Progenitor cell of endocrine pancreas (in vitro differentiated cells): Measurements from ENCODE around the gene POU6F2. TPM values are rescaled to one million over a fixed set of nuclear protein-coding genes. Genes with fewer than 3 reads are reported as not detected.

Experiments used
- DNase-seq: peaks from one replicate; pipeline ENCODE4 v3.0.0; 2021; ENCODE audit warnings: low spot score; ENCODE audit not compliant: unreplicated experiment
- H3K27ac Mint-ChIP-seq: 2 replicates; pipeline ENCODE4 v1.8.0; 2021; ENCODE audit warnings: mild to moderate bottlenecking, moderate library complexity, mixed read lengths
- H3K27me3 Mint-ChIP-seq: 2 replicates; pipeline ENCODE4 v1.8.0; 2021; ENCODE audit warnings: mixed read lengths
- H3K36me3 Mint-ChIP-seq: 2 replicates; pipeline ENCODE4 v1.8.0; 2022; ENCODE audit warnings: mixed read lengths; ENCODE audit not compliant: insufficient read depth
- H3K4me1 Mint-ChIP-seq: 2 replicates; pipeline ENCODE4 v1.8.0; 2021; ENCODE audit warnings: low read depth, mixed read lengths
- H3K4me3 Mint-ChIP-seq: 2 replicates; pipeline ENCODE4 v1.8.0; 2021; ENCODE audit warnings: low read depth, mild to moderate bottlenecking, moderate library complexity, mixed read lengths
- H3K9me3 Mint-ChIP-seq: 2 replicates; pipeline ENCODE4 v1.8.0; 2021; ENCODE audit warnings: low read depth, mixed read lengths
- total RNA-seq: library from RNA; stranded (reverse); gene quantifications from 2 replicates; pipeline ENCODE4 v1.2.1, GENCODE V29; 2021
- TF ChIP-seq, protein P1 (sequence below): fragments of 200-600 bp; sonication (generic); IDR thresholded peaks from one replicate; pipeline ENCODE4 v1.5.0; 2021; ENCODE audit warnings: antibody characterized with exemption, mild to moderate bottlenecking; ENCODE audit not compliant: unreplicated experiment

Gene POU6F2
- total RNA-seq, 1 donor from 2014 or later: 5.6 TPM

DNA sequence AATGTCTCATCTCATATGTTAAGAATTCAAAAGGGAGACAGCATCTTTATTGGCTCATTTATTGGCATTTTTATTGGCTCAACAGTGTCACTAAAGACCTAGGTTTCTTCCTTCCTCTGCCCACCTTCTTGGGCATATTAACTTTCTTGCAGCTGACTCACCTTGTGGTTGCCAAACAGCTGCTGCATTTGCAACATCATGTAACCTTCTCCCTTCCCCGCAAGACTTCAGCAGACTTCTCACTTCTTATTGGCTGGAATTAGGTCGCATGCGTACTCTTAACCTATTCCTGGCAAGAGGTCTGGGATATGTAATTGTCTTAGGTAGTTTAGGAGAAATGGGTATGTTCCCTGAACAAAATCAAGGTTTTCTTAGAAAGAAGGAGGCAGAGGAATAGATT is 263.2 kb downstream of the POU6F2 start:
- Mint-ChIP-seq H3K36me3 (peaks cover 2% of the 10 kb centered on the region), H3K9me3 (peaks cover 16% of the 10 kb centered on the region), H3K27ac (no peak overlapping the region), H3K4me3 (no peak overlapping the region), H3K27me3 (no peaks in the 10 kb centered on the region), H3K4me1 (no peaks in the 10 kb centered on the region)
- no peak for DNase-seq
- TF ChIP-seq, protein P1, sequence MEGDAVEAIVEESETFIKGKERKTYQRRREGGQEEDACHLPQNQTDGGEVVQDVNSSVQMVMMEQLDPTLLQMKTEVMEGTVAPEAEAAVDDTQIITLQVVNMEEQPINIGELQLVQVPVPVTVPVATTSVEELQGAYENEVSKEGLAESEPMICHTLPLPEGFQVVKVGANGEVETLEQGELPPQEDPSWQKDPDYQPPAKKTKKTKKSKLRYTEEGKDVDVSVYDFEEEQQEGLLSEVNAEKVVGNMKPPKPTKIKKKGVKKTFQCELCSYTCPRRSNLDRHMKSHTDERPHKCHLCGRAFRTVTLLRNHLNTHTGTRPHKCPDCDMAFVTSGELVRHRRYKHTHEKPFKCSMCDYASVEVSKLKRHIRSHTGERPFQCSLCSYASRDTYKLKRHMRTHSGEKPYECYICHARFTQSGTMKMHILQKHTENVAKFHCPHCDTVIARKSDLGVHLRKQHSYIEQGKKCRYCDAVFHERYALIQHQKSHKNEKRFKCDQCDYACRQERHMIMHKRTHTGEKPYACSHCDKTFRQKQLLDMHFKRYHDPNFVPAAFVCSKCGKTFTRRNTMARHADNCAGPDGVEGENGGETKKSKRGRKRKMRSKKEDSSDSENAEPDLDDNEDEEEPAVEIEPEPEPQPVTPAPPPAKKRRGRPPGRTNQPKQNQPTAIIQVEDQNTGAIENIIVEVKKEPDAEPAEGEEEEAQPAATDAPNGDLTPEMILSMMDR: no peak

DNA sequence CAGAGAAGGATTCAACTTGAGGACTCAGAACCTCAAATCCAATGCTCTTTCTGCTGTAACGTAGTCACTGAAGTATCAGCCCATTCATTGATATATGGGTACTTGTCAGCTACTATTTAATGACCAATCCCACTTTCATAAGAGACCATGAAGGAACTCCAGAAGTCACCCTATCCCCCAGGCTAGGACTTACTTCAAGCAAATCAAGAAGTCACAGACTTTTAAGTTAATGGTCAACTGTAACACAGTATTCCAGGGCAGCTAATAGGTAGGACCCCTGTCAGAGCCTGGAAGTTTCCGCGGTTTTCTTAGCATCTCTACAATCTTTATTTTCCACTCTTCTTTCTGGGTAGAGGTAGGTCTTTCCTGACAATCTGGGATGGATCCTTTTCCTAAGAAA is 269.9 kb downstream of the POU6F2 start:
- Mint-ChIP-seq H3K27ac (no peak overlapping the region), H3K4me1 (peaks cover 13% of the 10 kb centered on the region), H3K36me3 (no peaks in the 10 kb centered on the region), H3K9me3 (peaks cover 2% of the 10 kb centered on the region), H3K4me3 (no peak overlapping the region), H3K27me3 (peaks cover 19% of the 10 kb centered on the region)
- TF ChIP-seq, protein P1: no peak
- no peak for DNase-seq

- TF ChIP-seq, protein P1: no peak
- peaks cover 24% of the 10 kb centered on the region for H3K27me3 Mint-ChIP-seq
- no peak overlapping the region for H3K4me3 Mint-ChIP-seq
- DNase-seq: no peak
- no peak overlapping the region for H3K27ac Mint-ChIP-seq
- H3K4me1 Mint-ChIP-seq: peaks cover 13% of the 10 kb centered on the region
- H3K9me3 Mint-ChIP-seq: no peaks in the 10 kb centered on the region
- no peaks in the 10 kb centered on the region for H3K36me3 Mint-ChIP-seq
Measured at GRCh38 chr7:39248041-39248691, 270.5 kb downstream of the POU6F2 start.

DNA sequence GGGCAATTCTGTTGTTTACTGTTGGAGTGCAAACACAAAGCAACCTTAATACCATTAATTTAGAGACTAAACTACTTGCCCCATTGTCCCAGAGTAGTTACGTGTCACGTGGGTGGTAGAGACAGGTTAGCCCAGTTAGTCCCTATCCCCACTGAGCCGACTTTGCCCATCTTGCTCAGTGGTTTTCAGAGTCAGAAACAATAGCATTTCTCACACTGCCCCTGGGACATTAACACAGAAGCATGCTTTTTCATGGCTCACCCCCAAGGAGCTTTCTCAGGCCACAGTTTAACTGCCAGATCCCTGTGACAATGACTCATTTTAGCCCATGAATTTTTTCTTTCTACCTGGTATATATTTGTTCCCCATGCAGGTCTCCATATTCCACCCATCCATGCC is 271.0 kb downstream of the POU6F2 start:
- peaks cover 26% of the 10 kb centered on the region for H3K27me3 Mint-ChIP-seq
- peaks cover 13% of the 10 kb centered on the region for H3K4me1 Mint-ChIP-seq
- H3K36me3 Mint-ChIP-seq: no peaks in the 10 kb centered on the region
- DNase-seq: no peak
- TF ChIP-seq, protein P1: no peak
- no peak overlapping the region for H3K27ac Mint-ChIP-seq
- H3K4me3 Mint-ChIP-seq: no peak overlapping the region
- H3K9me3 Mint-ChIP-seq: no peaks in the 10 kb centered on the region

DNA sequence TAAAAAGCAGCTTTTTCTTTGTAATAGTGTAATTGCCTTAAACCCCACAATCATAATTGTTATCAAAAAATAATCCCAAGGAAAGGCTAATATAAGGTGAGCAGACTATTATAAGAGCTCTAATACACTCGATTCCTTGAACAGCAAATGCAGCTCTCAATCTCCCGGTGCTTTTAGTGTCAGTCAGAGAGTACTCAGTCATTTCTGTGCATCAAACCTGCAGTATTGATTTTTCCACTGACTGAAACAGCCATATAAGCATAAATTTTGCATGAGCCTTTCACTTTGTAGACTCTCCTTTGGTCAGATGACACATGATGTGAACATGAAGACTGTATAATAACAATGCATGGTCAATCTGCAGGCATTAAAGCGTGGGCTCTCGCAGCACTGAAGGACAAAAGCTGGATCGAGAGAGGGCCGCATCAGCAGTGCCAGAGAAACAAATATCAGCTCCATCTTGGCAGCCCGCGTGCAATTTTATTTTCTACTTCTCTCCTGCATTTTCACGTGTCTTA is 272.0 kb downstream of the POU6F2 start:
- TF ChIP-seq, protein P1: no peak
- Mint-ChIP-seq H3K36me3 (no peaks in the 10 kb centered on the region), H3K27me3 (peaks cover 31% of the 10 kb centered on the region), H3K4me3 (no peak overlapping the region), H3K4me1 (peaks cover 13% of the 10 kb centered on the region), H3K9me3 (no peaks in the 10 kb centered on the region), H3K27ac (no peak overlapping the region)
- DNase-seq: no peak
